GM12864 (cell line): Measurements from ENCODE around the gene APP.

Experiments
- DNase-seq: peaks from one replicate; pipeline ENCODE4 v3.0.0-alpha.2; 2011; ENCODE audit warnings: low read depth
- H3K4me3 ChIP-seq: 2 replicates; pipeline ENCODE4 v1.5.1; 2011; ENCODE audit warnings: mild to moderate bottlenecking, low read depth, low read length, control low read depth
- TF ChIP-seq, protein P1 (sequence below): IDR thresholded peaks from 2 replicates; pipeline ENCODE4 v1.5.1; 2011; ENCODE audit warnings: low read depth, mild to moderate bottlenecking, moderate library complexity, low read length, control low read depth, inconsistent platforms; ENCODE audit errors: missing control alignments

The APP gene

GRCh38 chr21:25964926-25965325 lies 205.6 kb downstream of the APP start:
- DNase-seq, result no peak
- H3K4me3 ChIP-seq, result no peak overlapping the region
- TF ChIP-seq, protein P1, sequence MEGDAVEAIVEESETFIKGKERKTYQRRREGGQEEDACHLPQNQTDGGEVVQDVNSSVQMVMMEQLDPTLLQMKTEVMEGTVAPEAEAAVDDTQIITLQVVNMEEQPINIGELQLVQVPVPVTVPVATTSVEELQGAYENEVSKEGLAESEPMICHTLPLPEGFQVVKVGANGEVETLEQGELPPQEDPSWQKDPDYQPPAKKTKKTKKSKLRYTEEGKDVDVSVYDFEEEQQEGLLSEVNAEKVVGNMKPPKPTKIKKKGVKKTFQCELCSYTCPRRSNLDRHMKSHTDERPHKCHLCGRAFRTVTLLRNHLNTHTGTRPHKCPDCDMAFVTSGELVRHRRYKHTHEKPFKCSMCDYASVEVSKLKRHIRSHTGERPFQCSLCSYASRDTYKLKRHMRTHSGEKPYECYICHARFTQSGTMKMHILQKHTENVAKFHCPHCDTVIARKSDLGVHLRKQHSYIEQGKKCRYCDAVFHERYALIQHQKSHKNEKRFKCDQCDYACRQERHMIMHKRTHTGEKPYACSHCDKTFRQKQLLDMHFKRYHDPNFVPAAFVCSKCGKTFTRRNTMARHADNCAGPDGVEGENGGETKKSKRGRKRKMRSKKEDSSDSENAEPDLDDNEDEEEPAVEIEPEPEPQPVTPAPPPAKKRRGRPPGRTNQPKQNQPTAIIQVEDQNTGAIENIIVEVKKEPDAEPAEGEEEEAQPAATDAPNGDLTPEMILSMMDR, result no peak

DNA sequence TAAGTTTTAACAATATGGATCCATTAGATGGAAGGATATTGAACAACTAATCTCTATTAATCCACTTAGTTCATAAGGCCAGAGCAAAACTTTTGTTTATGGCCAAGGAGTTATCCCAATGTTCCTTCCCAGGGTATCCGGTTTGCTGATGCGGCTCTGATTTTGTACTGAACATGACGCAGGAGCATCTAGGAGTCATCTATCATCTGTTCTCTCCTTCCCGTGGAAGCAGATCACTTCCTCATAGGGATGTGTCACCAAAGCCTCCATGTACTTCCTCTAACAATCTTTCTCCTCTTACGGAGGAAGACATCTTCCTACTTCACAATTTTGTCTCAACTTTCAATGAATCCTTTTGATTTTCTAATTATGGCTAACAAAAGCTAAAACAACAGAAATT lies 206.6 kb downstream of the APP start:
- no peak overlapping the region for H3K4me3 ChIP-seq
- no peak for DNase-seq
- TF ChIP-seq, protein P1, result no peak

DNA sequence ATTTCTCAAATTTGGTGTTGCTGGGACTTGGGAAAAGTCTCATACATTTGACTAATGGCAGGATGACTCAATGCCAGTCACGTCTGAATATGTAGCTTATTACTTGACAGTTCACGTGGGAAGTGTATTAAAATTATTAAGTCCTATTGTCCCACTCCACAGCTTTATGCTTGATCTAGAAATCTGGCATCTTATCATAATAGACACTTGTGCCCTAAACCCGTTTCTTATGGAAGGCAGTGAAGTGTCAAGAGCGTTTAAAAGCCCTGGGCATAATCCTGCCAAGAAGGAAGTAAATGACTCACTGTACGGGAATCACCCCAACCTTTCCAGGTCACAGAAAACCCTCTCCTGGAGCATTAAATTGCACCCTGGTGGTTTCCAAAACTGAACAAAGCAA lies 207.4 kb downstream of the APP start:
- DNase-seq, result no peak
- no peak overlapping the region for H3K4me3 ChIP-seq
- TF ChIP-seq, protein P1, result no peak

- TF ChIP-seq, protein P1, result no peak
- H3K4me3 ChIP-seq, result no peak overlapping the region
- no peak for DNase-seq
These were observed 209.5 kb downstream of the APP start for GRCh38 chr21:25961042-25961441.

GRCh38 chr21:25960402-25960801 lies 210.2 kb downstream of the APP start:
- DNase-seq, result no peak
- no peak overlapping the region for H3K4me3 ChIP-seq
- TF ChIP-seq, protein P1, result no peak

DNA sequence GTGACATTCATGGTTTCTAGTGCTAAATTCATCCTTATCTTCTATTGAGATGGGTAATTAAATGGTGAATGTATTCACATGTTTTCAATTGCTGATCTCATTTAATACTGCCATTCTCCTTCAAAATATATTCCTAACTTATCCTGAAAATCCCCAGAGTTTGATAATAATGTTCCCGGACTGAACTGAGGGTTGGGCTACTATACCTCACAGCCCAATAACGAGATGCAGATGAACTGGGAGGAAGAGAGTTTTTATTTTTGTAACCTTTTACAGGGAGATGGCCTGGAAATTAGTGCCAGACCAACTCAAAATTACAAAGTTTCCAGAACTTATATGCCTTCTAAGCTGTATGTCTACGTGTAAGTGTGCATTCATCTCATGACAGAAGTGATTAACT lies 210.8 kb downstream of the APP start:
- TF ChIP-seq, protein P1, result no peak
- no peak overlapping the region for H3K4me3 ChIP-seq
- no peak for DNase-seq

DNA sequence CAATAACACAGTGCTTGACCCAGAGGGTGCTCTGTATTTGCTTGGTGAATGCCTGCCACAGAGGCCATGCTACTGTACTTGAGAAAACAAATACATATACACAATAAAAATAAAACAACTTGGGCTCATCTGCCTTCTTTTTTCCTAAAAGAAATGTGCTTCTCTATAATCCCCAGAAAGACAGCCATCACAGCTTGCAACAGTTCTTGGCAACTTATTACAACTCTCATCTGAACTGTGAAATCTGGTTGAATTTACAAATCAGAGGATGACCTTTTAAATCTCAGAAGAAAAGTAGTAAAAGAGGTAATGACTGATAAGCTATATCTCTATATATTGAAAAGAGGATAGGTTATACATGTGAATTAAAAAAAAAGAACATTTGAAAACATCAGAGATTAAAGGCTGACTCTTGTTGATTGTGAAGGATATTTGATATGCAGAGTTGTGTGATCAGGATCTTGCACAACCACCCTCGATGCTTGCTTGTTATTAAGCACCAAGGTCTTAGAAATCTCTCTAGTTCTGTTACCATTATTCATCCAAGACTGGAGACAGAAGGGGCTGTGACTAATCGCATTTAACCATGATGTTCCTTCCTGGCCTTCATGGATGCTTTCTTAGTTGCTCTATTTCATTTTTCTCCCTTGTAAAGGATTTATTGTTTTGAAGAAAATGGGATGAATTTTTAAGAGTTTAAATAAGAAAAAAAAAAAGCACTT lies 213.4 kb downstream of the APP start:
- H3K4me3 ChIP-seq, result no peak overlapping the region
- TF ChIP-seq, protein P1, result no peak
- no peak for DNase-seq
